Peyer's patch (tissue), 4 donors: ENCODE data around the gene VWDE.

Experiments used
- POLR2A ChIP-seq, 2 donors: fragments of 450-650 bp; IDR thresholded peaks; one replicate each; pipeline ENCODE4 v1.5.1; 2017; ENCODE audit warnings: antibody characterized with exemption in 2 of 2, mild to moderate bottlenecking in 2 of 2, moderate library complexity in 2 of 2
- TF ChIP-seq, protein P1 (sequence below), 6 experiments: fragments of 450-650 bp in 4 of 6; fragments of 200-600 bp in 2 of 6; sonication (generic) in 1 of 6; IDR thresholded peaks; one replicate each; pipeline ENCODE4 v1.5.1; 2017 to 2019; ENCODE audit warnings: antibody characterized with exemption in 6 of 6, mild to moderate bottlenecking in 3 of 6, moderate library complexity in 1 of 6

DNA sequence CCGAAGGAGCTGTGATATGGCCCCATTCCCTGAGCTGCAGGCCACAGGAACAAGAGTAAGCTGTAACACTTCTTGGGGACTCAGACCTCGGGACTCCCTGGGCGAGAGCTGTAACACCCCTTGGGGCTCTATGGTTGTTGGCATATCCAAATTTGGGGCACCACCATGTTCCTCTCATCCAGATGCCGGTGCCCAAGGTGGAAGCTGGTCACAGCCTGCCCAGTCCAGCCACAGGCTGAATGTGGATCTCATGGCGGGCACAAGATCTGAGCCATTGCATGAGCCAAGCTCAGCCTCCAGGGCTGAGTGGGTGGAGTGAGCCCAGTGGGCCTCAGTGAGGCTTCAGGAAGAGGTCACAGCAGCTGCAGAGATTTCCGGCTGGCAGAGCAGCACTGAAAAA is 113.7 kb downstream of the VWDE start:
- TF ChIP-seq POLR2A (IDR thresholded peaks at IDR 0.05), result no peak
- TF ChIP-seq, protein P1, sequence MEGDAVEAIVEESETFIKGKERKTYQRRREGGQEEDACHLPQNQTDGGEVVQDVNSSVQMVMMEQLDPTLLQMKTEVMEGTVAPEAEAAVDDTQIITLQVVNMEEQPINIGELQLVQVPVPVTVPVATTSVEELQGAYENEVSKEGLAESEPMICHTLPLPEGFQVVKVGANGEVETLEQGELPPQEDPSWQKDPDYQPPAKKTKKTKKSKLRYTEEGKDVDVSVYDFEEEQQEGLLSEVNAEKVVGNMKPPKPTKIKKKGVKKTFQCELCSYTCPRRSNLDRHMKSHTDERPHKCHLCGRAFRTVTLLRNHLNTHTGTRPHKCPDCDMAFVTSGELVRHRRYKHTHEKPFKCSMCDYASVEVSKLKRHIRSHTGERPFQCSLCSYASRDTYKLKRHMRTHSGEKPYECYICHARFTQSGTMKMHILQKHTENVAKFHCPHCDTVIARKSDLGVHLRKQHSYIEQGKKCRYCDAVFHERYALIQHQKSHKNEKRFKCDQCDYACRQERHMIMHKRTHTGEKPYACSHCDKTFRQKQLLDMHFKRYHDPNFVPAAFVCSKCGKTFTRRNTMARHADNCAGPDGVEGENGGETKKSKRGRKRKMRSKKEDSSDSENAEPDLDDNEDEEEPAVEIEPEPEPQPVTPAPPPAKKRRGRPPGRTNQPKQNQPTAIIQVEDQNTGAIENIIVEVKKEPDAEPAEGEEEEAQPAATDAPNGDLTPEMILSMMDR (IDR thresholded peaks at IDR 0.05), result no peak
